Panc1 (cell line): ENCODE data around the gene MAST4. TPM values are rescaled to one million over a fixed set of nuclear protein-coding genes. Genes with fewer than 3 reads are reported as not detected.

Source experiments
- ATAC-seq: fragments of 200-7000 bp; cut with Tn5 transposase; 2 replicates; pipeline ENCODE4 v1.9.1; 2020; ENCODE audit warnings: mild to moderate bottlenecking, moderate library complexity
- BruUV-seq: library from RNA; stranded (reverse); fragments of 400-500 nt; replicated peaks from 2 replicates; lab custom pipeline; 2021; lab: Mats Ljungman, UMichigan
- CTCF ChIA-PET: fragments of 300-600 bp; sonication (Branson Sonifier 250); formaldehyde crosslinking; loops from one replicate; lab custom pipeline; 2022; ENCODE audit warnings: antibody characterized with exemption; lab: Charles Lee
- POLR2A ChIA-PET: fragments of 300-600 bp; sonication (Branson Sonifier 250); formaldehyde crosslinking; loops from one replicate; lab custom pipeline; 2022; ENCODE audit warnings: antibody characterized with exemption; lab: Charles Lee
- DNase-seq: peaks from one replicate; pipeline ENCODE4 v3.0.0-alpha.2; 2010; ENCODE audit warnings: low read depth, low spot score
- H3K27ac ChIP-seq: 2 replicates; pipeline ENCODE4 v1.5.1; 2011; ENCODE audit warnings: mild to moderate bottlenecking, low read length, inconsistent platforms
- H3K27me3 ChIP-seq: fragments of 200-500 bp; sonication (Bioruptor generic); 2 replicates; pipeline ENCODE4 v1.6.0; 2014; ENCODE audit warnings: low read length, inconsistent platforms; ENCODE audit not compliant: control insufficient read depth, insufficient read depth
- H3K36me3 ChIP-seq: fragments of 200-500 bp; sonication (Bioruptor generic); 2 replicates; pipeline ENCODE4 v1.5.1; 2014; ENCODE audit warnings: inconsistent platforms, mild to moderate bottlenecking, low read length, moderate library complexity; ENCODE audit not compliant: control insufficient read depth, insufficient read depth
- H3K4me1 ChIP-seq: 2 replicates; pipeline ENCODE4 v1.5.1; 2011; ENCODE audit warnings: inconsistent platforms, mild to moderate bottlenecking, low read length, moderate library complexity; ENCODE audit not compliant: control insufficient read depth, insufficient read depth
- H3K4me3 ChIP-seq, 2 experiments: 2 replicates each; pipeline ENCODE4 v1.5.1; 2011 to 2012; ENCODE audit warnings: low read depth in 2 of 2, low read length in 2 of 2, mild to moderate bottlenecking in 2 of 2, inconsistent platforms in 1 of 2, moderate library complexity in 1 of 2
- H3K9me3 ChIP-seq: fragments of 200-500 bp; sonication (Bioruptor generic); 2 replicates; pipeline ENCODE4 v1.5.1; 2014; ENCODE audit warnings: low read depth, mild to moderate bottlenecking, inconsistent platforms, low read length, moderate library complexity; ENCODE audit not compliant: control insufficient read depth, insufficient read depth
- POLR2AphosphoS5 ChIP-seq: IDR thresholded peaks from 2 replicates; pipeline ENCODE4 v1.6.1; 2012; ENCODE audit warnings: mild to moderate bottlenecking, low read depth, low read length, moderate library complexity
- SIN3A ChIP-seq: IDR thresholded peaks from 2 replicates; pipeline ENCODE4 v1.6.1; 2012; ENCODE audit warnings: low read depth, mild to moderate bottlenecking, low read length, moderate library complexity, borderline replicate concordance; ENCODE audit not compliant: insufficient read depth
- TCF7L2 ChIP-seq: IDR thresholded peaks from 2 replicates; pipeline ENCODE4 v1.6.1; 2011; ENCODE audit warnings: mild to moderate bottlenecking, low read depth, low read length, inconsistent platforms
- in situ Hi-C: cut with HindIII; loops from 2 replicates; pipeline ENCODE4 v1.10.0; 2016; ENCODE audit warnings: low sequenced_read_pairs, low pct_unique_long_range_greater_than_20kb
- intact Hi-C: fragments of 100-400 bp; cut with micrococcal nuclease; formaldehyde crosslinking; loops from one replicate; pipeline ENCODE4 v1.10.0; 2022; ENCODE audit not compliant: unreplicated experiment
- total RNA-seq: library from RNA; stranded (reverse); gene quantifications from one replicate; pipeline ENCODE4 v1.2.1, GENCODE V29; 2021; ENCODE audit not compliant: unreplicated experiment
- TF ChIP-seq, protein P1 (sequence below): fragments of 450-650 bp; IDR thresholded peaks from 2 replicates; pipeline ENCODE4 v1.5.1; 2017; ENCODE audit warnings: mild to moderate bottlenecking
- TF ChIP-seq, protein P2 (sequence below), 2 experiments: IDR thresholded peaks; 2 replicates each; pipeline ENCODE4 v1.6.1; 2011 to 2012; ENCODE audit warnings: low read depth in 2 of 2, control low read depth in 1 of 2, low read length in 1 of 2, mild to moderate bottlenecking in 1 of 2, moderate library complexity in 1 of 2; ENCODE audit not compliant: insufficient read depth in 1 of 2

Gene MAST4
- total RNA-seq, 1 experiment from 2014 or later, result 1.8 TPM

DNA sequence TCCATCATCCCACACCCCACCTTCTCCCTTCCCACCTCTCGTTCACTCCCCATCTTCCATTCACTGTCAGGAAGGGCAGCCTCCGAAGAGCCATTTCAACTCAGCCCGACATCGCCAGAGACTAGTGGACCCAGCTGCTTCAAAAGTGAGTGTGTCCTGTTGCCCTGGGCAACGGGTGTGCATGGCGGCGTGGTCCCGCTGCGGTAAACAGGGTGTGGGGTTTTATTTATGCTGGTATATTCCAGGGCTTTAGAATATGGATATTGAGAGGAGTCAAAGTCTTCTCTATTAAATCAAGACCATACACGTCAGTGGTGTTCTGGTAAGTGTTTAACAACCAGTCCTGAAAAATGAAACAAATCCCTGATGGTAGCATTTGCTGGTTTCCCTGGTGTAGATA is 274.5 kb downstream of the MAST4 start:
- TF ChIP-seq POLR2AphosphoS5, result no peak
- no peak for TF ChIP-seq TCF7L2
- Histone ChIP-seq H3K4me1 (no peaks in the 10 kb centered on the region), H3K27ac (no peak overlapping the region), H3K27me3 (no peaks in the 10 kb centered on the region; the same call in 1 of the 2 replicates), H3K4me3 (no peak overlapping the region), H3K36me3 (no peaks in the 10 kb centered on the region), H3K9me3 (no peaks in the 10 kb centered on the region)
- ATAC-seq, result no peak
- in situ Hi-C loops, result no loop called here
- intact Hi-C loops, result no loop called here
- ChIA-PET CTCF (no interaction called here), POLR2A (no interaction called here)
- DNase-seq, result no peak
- BruUV-seq, result no TSS peak

DNA sequence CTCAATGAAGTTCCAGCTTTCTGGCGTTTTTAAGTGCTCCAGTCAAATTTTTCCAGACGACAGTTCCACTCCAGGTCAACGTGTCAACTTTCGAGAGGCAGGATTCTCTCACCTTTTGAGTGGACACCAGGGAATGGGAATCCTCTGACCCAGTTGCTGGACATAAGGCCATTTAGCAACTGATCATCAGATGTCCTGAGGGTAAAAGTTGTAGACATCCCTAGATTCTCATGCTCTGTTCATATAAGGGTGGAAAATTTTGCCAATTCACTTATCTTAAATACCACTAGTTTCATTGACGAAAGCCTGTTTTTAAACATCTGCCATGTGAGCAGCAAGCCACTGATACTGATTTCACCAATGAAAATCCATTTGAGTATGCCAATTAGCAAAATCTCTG is 275.5 kb downstream of the MAST4 start:
- ChIA-PET POLR2A (no interaction called here), CTCF (no interaction called here)
- Histone ChIP-seq H3K4me1 (no peaks in the 10 kb centered on the region), H3K27ac (no peak overlapping the region), H3K4me3 (no peak overlapping the region), H3K9me3 (no peaks in the 10 kb centered on the region), H3K27me3 (no peaks in the 10 kb centered on the region; the same call in 1 of the 2 replicates), H3K36me3 (no peaks in the 10 kb centered on the region)
- in situ Hi-C loops, result no loop called here
- no TSS peak for BruUV-seq
- TF ChIP-seq, protein P1, sequence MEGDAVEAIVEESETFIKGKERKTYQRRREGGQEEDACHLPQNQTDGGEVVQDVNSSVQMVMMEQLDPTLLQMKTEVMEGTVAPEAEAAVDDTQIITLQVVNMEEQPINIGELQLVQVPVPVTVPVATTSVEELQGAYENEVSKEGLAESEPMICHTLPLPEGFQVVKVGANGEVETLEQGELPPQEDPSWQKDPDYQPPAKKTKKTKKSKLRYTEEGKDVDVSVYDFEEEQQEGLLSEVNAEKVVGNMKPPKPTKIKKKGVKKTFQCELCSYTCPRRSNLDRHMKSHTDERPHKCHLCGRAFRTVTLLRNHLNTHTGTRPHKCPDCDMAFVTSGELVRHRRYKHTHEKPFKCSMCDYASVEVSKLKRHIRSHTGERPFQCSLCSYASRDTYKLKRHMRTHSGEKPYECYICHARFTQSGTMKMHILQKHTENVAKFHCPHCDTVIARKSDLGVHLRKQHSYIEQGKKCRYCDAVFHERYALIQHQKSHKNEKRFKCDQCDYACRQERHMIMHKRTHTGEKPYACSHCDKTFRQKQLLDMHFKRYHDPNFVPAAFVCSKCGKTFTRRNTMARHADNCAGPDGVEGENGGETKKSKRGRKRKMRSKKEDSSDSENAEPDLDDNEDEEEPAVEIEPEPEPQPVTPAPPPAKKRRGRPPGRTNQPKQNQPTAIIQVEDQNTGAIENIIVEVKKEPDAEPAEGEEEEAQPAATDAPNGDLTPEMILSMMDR, result no peak
- TF ChIP-seq POLR2AphosphoS5 (no peak), SIN3A (no peak), TCF7L2 (no peak)
- TF ChIP-seq, protein P2, sequence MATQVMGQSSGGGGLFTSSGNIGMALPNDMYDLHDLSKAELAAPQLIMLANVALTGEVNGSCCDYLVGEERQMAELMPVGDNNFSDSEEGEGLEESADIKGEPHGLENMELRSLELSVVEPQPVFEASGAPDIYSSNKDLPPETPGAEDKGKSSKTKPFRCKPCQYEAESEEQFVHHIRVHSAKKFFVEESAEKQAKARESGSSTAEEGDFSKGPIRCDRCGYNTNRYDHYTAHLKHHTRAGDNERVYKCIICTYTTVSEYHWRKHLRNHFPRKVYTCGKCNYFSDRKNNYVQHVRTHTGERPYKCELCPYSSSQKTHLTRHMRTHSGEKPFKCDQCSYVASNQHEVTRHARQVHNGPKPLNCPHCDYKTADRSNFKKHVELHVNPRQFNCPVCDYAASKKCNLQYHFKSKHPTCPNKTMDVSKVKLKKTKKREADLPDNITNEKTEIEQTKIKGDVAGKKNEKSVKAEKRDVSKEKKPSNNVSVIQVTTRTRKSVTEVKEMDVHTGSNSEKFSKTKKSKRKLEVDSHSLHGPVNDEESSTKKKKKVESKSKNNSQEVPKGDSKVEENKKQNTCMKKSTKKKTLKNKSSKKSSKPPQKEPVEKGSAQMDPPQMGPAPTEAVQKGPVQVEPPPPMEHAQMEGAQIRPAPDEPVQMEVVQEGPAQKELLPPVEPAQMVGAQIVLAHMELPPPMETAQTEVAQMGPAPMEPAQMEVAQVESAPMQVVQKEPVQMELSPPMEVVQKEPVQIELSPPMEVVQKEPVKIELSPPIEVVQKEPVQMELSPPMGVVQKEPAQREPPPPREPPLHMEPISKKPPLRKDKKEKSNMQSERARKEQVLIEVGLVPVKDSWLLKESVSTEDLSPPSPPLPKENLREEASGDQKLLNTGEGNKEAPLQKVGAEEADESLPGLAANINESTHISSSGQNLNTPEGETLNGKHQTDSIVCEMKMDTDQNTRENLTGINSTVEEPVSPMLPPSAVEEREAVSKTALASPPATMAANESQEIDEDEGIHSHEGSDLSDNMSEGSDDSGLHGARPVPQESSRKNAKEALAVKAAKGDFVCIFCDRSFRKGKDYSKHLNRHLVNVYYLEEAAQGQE (IDR thresholded peaks at IDR 0.05; ENCODE audit: insufficient read depth in 1 of 2, low read depth in 2 of 2, low read length in 1 of 2), result no peak
- DNase-seq (no peak), ATAC-seq (no peak)
- intact Hi-C loops, result no loop called here

DNA sequence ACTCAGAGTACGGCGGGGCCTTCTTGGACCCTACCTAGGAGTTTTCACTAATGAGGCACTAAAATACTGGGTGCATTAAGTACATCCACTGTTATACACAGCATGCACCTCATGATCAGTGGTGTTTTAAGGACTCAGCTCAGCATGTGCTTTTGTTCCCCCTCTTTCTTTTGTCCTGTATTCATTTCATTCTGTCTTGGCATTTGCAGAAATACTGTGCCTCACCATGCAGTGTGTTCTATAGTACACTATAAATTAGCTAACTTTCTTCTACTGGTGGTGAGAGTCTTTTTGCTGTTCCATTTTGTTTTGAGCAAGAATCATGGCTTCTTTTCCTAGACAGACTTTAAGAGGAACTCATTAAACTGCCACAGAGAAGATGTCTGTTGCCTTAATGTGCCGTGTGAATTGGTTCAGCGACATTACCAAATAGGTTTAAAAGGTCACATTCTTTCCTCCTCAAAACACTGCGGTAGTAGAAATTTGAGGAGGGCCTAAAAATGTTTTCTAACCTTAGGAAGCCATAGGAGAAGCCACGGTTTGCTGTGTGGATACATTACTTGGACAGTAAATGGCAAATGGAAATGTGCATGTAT is 276.6 kb downstream of the MAST4 start:
- ChIA-PET POLR2A (no interaction called here), CTCF (no interaction called here)
- DNase-seq (no peak), ATAC-seq (no peak)
- Histone ChIP-seq H3K4me3 (no peak overlapping the region), H3K36me3 (no peaks in the 10 kb centered on the region), H3K27me3 (no peaks in the 10 kb centered on the region), H3K4me1 (no peaks in the 10 kb centered on the region), H3K27ac (no peak overlapping the region), H3K9me3 (no peaks in the 10 kb centered on the region)
- TF ChIP-seq, protein P2 (IDR thresholded peaks at IDR 0.05; ENCODE audit: insufficient read depth in 1 of 2, low read depth in 2 of 2, low read length in 1 of 2), result no peak
- BruUV-seq, result no TSS peak
- in situ Hi-C loops (no loop called here), intact Hi-C loops (no loop called here)
